GM20000 (cell line): ENCODE results near the gene TBC1D5.
"Not testable (repeated sequence)": the region's sequence is repeated elsewhere in the genome, so short reads cannot be mapped to it uniquely, and the experiment has no call there.

ENCODE experiments used
- DNase-seq: peaks from one replicate; pipeline ENCODE4 v3.0.0; 2012; ENCODE audit warnings: low spot score
- TF ChIP-seq, protein P1 (sequence below): IDR thresholded peaks from 2 replicates; pipeline ENCODE4 v1.5.1; 2012; ENCODE audit warnings: mild to moderate bottlenecking, control low read depth; ENCODE audit errors: extremely low read depth, missing control alignments

The TBC1D5 gene, protein sequence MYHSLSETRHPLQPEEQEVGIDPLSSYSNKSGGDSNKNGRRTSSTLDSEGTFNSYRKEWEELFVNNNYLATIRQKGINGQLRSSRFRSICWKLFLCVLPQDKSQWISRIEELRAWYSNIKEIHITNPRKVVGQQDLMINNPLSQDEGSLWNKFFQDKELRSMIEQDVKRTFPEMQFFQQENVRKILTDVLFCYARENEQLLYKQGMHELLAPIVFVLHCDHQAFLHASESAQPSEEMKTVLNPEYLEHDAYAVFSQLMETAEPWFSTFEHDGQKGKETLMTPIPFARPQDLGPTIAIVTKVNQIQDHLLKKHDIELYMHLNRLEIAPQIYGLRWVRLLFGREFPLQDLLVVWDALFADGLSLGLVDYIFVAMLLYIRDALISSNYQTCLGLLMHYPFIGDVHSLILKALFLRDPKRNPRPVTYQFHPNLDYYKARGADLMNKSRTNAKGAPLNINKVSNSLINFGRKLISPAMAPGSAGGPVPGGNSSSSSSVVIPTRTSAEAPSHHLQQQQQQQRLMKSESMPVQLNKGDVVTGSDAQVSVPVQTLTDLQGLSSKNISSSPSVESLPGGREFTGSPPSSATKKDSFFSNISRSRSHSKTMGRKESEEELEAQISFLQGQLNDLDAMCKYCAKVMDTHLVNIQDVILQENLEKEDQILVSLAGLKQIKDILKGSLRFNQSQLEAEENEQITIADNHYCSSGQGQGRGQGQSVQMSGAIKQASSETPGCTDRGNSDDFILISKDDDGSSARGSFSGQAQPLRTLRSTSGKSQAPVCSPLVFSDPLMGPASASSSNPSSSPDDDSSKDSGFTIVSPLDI

DNA sequence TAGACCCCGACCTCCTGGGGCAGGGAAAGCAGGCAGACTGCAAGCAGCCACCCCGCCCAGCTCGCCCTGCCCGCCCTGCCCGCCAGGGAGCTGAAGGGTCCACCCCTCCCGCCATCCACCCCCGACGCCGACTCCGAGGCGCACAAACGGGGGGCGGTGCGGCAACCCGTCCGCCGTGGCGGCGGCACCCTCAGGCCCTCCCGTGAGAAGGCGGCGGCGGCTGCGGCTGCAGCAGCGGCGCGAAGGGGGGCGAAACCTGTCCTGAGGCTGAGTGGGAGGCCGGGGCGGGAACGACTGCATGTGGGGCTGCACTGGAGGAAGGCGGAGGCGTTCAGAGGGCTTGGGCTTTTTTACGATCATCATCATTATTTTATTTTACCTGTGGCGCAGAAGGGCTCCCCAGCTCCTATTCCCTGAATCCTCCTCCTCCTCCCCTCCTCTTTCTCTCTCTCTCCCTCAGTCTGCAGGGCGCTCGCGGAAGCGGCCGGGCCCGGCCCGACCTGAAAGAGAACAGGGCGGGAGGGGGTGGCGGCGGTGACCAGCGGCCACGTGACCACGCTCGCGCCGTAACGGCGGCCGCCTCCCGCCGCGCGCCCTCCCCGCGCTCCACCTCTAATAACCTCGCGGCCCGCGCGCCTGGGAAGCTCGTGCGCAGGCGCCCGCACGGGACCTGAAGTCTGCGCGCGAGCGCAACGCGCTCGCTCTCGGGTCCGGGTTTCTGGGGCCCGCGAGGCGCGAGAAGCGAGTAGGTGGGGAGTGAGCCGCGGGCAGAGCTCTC, at the start of gene TBC1D5:
TSS of gene TBC1D5 (minus strand) at position 530 of the 778 bp plus-strand sequence. CDS start 234,061 bp downstream, outside the sequence.
- TF ChIP-seq, protein P1, sequence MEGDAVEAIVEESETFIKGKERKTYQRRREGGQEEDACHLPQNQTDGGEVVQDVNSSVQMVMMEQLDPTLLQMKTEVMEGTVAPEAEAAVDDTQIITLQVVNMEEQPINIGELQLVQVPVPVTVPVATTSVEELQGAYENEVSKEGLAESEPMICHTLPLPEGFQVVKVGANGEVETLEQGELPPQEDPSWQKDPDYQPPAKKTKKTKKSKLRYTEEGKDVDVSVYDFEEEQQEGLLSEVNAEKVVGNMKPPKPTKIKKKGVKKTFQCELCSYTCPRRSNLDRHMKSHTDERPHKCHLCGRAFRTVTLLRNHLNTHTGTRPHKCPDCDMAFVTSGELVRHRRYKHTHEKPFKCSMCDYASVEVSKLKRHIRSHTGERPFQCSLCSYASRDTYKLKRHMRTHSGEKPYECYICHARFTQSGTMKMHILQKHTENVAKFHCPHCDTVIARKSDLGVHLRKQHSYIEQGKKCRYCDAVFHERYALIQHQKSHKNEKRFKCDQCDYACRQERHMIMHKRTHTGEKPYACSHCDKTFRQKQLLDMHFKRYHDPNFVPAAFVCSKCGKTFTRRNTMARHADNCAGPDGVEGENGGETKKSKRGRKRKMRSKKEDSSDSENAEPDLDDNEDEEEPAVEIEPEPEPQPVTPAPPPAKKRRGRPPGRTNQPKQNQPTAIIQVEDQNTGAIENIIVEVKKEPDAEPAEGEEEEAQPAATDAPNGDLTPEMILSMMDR, result no peak
- peak; percentile 94 for DNase-seq

DNA sequence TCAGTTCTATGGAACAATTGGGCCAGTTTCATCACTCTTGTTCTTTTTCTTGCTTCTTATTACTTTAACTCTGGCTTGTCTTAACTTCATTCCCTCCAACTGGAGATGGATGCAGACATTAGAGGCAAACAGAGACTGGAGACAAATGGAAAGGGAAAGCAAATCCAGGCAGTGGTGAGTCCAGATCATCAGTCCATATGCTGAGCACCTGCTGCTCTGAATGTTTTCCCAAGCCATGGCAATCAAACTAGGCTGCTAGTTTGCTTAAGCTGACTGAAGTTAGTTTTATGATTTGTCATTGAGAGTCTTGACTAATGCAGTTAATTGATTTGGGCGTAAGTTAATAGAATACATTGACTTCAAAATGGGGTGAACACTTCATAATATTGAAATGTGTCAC, 41.0 kb upstream of the TBC1D5 start:
- TF ChIP-seq, protein P1, result no peak
- DNase-seq, result no peak

DNA sequence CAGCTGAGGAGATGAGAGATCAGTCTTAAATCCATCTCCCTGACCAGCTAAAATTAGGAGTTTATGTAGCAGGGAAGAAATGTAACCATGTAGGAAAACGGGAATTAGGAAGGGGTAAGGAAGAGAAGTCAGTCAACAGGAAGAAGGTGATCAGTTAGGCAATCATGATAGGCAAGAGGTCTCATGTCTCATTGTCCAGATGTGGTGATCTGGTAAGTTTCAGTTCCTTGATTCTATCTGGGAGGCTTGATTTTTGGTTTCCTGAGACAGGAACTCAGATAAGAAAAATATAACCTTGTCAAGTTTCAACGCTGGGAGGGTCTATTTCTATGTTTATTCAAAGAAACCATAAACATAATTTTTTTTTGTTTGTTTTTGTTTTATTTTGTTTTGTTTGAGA, 40.3 kb upstream of the TBC1D5 start:
- TF ChIP-seq, protein P1, result no peak
- no peak for DNase-seq

DNA sequence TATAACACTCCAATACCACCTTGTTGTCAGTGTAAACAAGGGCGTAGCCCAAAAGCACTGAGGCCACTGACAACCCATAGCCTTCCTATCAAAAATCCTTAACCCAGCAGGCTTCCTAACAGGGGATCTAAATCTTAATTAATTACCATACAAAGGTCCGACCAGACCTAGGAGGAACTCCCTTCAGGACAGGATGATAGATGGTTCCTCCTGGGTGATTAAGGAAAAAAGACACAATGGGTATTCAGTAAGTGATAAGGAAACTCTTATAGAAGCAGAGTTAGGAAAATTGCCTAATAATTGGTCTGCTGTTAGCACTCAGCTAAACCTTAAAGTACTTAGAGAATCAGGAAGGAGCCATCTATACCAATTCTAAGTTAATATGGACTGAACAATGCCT, 37.9 kb upstream of the TBC1D5 start:
- not testable (repeated sequence) for DNase-seq

DNA sequence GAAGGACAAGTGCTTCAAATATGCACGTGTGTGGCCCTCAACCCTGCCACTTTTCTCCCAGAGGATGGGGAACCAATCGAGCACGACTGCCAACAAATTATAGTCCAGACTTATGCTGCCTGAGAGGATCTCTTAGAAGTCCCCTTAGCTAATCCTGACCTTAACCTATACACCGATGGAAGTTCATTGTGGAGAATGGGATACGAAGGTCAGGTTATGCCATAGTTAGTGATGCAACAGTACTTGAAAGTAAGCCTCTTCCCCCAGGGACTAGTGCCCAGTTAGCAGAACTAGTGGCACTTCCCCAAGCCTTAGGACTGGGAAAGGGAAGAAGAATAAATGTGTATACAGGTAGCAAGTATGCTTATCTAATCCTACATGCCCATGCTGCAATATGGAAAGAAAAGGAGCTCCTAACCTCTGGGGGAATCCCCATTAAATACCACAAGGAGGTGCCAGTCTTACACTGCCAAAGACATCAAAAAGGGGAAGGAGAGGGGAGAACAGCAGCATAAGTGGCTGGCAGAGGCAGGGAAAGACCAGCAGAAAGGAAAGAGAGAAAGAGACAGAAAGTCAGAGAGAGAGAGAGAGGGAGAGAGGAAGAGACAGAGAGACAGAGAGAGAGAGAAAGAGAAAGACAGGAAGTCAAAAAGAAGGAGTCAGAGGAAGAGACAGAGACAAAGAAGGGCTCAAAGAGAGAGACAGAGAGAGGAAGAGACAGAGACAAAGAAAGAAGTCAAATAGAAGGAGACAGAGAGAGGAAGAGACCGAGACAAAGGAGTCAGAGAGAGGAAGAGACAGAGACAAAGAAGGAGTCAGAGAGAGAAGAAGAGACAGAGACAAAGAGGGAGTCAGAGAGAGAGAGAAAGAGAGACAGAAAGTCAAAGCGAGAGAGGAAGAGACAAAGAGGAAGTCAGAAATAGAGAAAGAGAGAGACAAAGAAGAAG, 37.1 kb upstream of the TBC1D5 start:
- not testable (repeated sequence) for DNase-seq

DNA sequence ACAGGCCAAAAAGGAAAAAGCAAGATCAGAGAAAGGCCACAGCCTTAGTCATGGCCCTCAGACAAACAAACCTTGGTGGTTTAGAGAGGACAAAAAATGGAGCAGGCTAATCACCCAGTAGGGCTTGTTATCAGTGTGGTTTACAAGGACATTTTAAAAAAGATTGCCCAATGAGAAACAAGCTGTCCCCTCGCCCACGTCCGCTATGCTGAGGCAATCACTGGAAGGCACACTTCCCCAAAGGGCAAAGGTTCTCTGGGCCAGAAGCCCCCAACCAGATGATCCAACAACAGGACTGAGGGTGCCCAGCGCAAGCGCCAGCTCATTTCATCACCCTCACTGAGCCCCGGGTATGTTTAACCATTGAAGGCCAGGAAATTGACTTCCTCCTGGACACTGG, 34.9 kb upstream of the TBC1D5 start:
- DNase-seq, result not testable (repeated sequence)

DNA sequence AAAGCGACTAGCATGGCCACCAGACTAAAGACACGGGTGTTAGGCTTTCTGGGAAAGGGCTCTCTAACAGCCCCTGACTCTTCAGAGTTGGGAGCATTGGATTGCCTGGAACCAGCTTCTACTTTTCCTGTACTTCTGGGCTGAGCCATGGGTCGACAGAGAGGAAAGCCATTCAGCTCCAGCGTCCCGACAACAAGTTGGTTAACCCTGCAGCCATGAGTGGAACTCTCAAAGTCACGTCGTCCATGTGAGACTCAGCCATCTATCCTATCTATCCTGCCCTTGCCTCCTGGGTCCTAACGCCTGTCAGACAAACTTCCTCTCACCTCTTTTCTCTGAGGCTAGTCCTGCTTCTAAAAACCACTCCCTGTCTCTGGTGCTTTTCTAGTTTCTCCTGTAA, 32.6 kb upstream of the TBC1D5 start:
- TF ChIP-seq, protein P1, result no peak
- DNase-seq, result no peak

DNA sequence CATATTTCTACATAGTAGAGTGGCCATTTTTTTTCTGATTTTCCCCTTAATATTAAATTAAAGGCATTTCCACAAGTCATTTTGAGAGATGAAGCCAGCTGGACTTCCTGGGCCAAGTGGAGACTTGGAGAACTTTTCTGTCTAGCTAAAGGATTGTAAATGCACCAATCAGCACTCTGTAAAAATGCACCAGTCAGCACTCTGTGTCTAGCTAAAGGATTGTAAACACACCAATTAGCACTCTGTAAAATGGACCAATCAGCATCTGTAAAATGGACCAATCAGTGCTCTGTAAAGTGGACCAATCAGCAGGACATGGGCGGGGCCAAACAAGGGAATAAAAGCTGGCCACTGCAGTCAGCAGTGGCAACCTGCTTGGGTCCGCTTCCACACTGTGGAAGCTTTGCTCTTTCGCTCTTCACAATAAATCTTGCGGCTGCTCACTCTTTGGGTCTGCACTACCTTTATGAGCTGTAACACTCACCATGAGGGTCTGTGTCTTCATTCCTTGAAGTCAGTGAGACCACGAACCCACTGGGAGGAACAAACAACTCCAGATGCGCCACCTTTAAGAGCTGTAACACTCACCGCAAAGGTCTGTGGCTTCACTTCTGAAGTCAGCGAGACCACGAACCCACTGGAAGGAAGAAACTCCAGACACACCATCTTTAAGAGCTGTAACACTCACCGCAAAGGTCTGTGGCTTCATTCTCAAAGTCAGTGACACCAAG, 31.9 kb upstream of the TBC1D5 start:
- not testable (repeated sequence) for DNase-seq
